ENCODE data around the gene PFN3. TPM values are rescaled to one million over a fixed set of nuclear protein-coding genes. Genes with fewer than 3 reads are reported as not detected.

PFN3 gene
- total and polyA plus RNA-seq, 2 of the 13 experiments (the other 11 are each of a cell fraction or from before 2014, with no cell fraction given), result not detected

DNA sequence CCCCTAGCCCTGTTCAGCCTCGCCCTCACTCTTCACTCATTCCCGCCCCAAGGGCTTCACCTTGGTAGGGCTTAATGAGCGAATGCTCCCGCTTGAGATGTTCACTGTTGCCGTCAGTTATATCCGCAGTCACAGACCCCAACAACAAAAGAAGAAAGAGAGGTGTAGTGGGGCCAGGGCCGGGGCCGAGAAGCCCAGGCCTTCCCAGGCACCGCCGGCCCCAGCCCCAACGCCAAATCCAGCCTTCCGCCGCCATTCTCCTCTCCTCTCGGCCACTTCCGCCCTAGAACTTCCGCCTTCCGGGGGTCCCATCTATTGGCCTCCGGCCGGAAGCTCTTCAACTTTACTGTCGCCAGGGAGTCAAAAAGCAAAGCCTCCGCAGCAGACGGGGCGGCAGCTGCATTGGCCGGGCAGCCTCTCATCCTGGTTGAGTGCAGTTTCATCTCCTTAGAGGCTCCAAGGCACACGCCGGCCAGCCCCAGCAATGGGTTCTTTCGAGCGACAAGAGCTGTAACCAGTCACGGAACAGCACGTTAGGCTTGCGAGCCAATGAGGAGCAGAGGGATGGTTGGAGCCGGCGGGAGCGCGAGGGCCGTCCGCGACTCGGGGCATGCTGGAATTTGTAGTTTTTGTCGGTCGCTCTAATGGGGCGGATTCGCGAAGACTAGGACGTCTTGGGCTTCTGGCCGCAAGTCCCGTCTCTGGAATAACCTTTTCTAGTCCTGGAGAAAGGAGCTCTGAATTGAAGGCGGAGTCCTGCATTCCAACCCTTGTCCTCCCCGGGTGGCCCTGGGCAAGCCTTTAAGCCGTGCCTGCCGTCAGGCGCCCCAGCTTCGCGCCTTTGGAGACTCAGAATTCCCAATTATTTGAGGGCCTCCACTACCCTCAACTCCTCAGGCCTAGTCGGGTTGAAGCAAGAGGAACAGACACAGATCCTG lies 48.8 kb downstream of the PFN3 start, which contains the start of gene LMAN2 (continued):
- 0 out of 2 replicates have a peak, but pooled peaks have one; percentile 37 for TF ChIP-seq ZFP37 (CRISPR knock-in tag; IDR thresholded peaks at IDR 0.05; ENCODE audit: borderline replicate concordance)
- TF ChIP-seq PPARG (CRISPR knock-in tag; conservative IDR thresholded peaks at IDR 0.05), result no peak
- 0 out of 2 replicates have a peak, but pooled peaks have one; percentile 33 for TF ChIP-seq HES4 (CRISPR knock-in tag; IDR thresholded peaks at IDR 0.05; ENCODE audit: borderline replicate concordance)
- TF ChIP-seq, protein P1, sequence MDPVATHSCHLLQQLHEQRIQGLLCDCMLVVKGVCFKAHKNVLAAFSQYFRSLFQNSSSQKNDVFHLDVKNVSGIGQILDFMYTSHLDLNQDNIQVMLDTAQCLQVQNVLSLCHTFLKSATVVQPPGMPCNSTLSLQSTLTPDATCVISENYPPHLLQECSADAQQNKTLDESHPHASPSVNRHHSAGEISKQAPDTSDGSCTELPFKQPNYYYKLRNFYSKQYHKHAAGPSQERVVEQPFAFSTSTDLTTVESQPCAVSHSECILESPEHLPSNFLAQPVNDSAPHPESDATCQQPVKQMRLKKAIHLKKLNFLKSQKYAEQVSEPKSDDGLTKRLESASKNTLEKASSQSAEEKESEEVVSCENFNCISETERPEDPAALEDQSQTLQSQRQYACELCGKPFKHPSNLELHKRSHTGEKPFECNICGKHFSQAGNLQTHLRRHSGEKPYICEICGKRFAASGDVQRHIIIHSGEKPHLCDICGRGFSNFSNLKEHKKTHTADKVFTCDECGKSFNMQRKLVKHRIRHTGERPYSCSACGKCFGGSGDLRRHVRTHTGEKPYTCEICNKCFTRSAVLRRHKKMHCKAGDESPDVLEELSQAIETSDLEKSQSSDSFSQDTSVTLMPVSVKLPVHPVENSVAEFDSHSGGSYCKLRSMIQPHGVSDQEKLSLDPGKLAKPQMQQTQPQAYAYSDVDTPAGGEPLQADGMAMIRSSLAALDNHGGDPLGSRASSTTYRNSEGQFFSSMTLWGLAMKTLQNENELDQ (CRISPR knock-in tag; IDR thresholded peaks at IDR 0.05; ENCODE audit: borderline replicate concordance), result no peak
- TF ChIP-seq ATF4 (CRISPR knock-in tag; IDR thresholded peaks at IDR 0.05), result no peak
- peak; percentile 41 for TF ChIP-seq PTBP1 (IDR thresholded peaks at IDR 0.05; ENCODE audit: low read depth, low read length, poor library complexity, severe bottlenecking)
- peak; percentile 62 for TF ChIP-seq ZNF451 (CRISPR knock-in tag; IDR thresholded peaks at IDR 0.05)
- TF ChIP-seq TEAD3 (CRISPR knock-in tag; optimal IDR thresholded peaks at IDR 0.05; ENCODE audit: borderline replicate concordance), result peak; percentile 75
- TF ChIP-seq ZKSCAN8 (CRISPR knock-in tag; IDR thresholded peaks at IDR 0.05; ENCODE audit: borderline replicate concordance), result peak; percentile 25; the same call in 1 of the 2 replicates
- TF ChIP-seq ZBTB40 (IDR thresholded peaks at IDR 0.05), result peak; percentile 92
- peak; percentile 65; the same call in 1 of the 2 replicates for TF ChIP-seq ZBTB40 (CRISPR knock-in tag; IDR thresholded peaks at IDR 0.05)

Measured in HepG2 (cell line).